ENCODE measurements around the gene NGB.
A peak's percentile ranks its signal among the peaks of the same experiment; 100 is the strongest.
"Not testable (repeated sequence)": the region's sequence is repeated elsewhere in the genome, so short reads cannot be mapped to it uniquely, and the experiment has no call there.

Gene NGB, protein sequence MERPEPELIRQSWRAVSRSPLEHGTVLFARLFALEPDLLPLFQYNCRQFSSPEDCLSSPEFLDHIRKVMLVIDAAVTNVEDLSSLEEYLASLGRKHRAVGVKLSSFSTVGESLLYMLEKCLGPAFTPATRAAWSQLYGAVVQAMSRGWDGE

DNA sequence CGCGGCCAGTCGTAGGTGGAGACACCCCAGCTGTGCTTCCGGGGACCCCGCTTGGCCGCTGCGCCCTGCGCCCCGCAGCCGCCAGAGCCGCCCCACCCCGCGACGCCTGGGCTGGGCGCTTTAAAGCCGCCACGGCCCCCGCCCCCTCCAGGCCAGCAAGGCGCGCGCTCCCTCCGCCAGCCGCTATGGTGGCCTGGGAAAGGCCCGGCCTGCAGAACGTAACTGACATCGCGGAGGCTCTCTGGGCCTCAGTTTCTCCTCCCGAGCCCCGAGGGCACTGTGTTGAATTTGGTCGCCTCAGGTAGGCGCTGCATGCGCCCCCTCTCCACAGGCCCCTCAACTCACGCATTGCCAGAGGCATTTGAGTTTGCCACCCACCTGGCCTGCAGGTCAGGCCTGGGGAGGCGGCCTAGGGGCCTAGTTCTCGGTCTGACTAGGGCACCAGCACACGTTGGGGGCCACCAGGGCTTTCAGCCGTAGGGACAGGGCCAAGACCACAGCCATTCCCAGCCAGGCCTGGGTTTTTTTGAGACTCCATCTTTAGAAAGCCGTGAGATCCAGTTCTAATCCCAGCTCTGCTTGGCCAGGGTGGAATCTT is at the start of gene NGB:
Gene NGB, minus strand, starts transcription at position 94 of the 598 bp plus-strand sequence. CDS start 269 bp downstream, outside the sequence.
- TF ChIP-seq, protein P1, sequence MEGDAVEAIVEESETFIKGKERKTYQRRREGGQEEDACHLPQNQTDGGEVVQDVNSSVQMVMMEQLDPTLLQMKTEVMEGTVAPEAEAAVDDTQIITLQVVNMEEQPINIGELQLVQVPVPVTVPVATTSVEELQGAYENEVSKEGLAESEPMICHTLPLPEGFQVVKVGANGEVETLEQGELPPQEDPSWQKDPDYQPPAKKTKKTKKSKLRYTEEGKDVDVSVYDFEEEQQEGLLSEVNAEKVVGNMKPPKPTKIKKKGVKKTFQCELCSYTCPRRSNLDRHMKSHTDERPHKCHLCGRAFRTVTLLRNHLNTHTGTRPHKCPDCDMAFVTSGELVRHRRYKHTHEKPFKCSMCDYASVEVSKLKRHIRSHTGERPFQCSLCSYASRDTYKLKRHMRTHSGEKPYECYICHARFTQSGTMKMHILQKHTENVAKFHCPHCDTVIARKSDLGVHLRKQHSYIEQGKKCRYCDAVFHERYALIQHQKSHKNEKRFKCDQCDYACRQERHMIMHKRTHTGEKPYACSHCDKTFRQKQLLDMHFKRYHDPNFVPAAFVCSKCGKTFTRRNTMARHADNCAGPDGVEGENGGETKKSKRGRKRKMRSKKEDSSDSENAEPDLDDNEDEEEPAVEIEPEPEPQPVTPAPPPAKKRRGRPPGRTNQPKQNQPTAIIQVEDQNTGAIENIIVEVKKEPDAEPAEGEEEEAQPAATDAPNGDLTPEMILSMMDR (IDR thresholded peaks at IDR 0.05; ENCODE audit: low read length, missing control alignments) = no peak
- DNase-seq (ENCODE audit: low read depth) = no peak
- no peak within 1 kb of the TSS for H3K4me3 ChIP-seq (replicated peaks; ENCODE audit: low read depth, low read length)

DNA sequence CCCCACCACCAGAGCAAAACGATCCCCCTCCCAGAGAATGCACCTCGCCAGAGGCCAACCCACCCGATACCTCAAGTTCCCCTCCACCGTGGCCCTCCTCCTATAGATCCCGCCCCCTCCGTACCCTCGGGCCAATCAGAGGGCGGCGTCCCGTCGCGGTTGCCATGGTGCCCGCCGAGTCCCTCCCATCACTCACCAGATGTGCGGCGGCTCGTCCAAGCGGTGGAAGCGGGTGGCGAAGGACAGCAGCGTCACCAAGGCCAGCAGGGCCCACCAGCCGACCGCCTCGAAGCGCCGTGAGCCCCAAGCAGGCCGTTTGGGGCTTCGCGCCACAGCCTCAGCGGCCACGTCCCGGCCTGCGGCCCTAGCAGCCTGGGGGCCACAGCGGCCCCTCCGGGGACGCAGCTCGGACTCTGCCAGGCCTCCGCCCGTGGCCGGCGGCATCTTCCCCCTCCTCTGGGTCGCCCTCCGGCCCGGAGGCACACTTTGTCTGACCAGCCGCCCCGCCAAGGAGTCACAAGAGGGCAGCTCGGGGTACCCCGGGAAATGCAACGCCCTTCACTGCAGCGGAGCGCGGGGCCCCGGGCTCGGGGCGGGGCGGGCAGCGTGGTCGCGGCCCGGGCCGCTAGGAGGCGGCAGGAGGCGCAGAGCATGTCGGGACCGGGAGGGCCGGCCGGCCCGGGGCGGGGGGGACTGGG is 49.4 kb upstream of the NGB start, which contains the start of gene POMT2:
Gene POMT2, minus strand, starts transcription at position 646 of the 698 bp plus-strand sequence. Its CDS starts 202 bp downstream, at position 444.
- TF ChIP-seq, protein P1 (IDR thresholded peaks at IDR 0.05; ENCODE audit: low read length, missing control alignments) = no peak
- peak; percentile 87 for DNase-seq (ENCODE audit: low read depth)

DNA sequence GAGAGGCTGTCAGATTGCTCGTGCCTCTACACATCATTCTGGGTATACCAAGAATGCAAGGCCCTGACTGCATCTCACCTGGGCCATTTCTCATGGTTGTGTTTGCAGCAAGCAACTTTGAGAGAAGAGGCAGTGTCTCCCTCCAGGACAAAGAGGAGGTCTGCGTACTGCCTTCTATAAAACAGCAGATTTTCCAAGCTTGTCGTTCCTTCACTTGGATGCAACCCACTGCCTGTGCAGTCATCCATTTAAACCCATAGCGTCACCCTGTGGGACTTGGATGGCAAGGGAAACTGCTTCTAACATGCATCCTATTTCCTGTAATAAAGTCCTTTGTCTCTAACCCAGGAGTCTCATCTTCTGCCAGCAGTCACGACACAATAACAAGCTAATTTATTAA is 48.4 kb upstream of the NGB start:
- TF ChIP-seq, protein P1 (IDR thresholded peaks at IDR 0.05; ENCODE audit: low read length, missing control alignments) = no peak
- DNase-seq (ENCODE audit: low read depth) = no peak
- H3K4me3 ChIP-seq (replicated peaks; ENCODE audit: low read depth, low read length) = no peak overlapping the region

More for the DNA sequence above, 49.4 kb upstream of the NGB start, which contains the start of gene POMT2:
- peak within 1 kb of the TSS; percentile 87 for H3K4me3 ChIP-seq (replicated peaks; ENCODE audit: low read depth, low read length)

GRCh38 chr14:77318756-77319155 is 47.8 kb upstream of the NGB start:
- DNase-seq (ENCODE audit: low read depth); H3K4me3 ChIP-seq (replicated peaks; ENCODE audit: low read depth, low read length): not testable (repeated sequence)

DNA sequence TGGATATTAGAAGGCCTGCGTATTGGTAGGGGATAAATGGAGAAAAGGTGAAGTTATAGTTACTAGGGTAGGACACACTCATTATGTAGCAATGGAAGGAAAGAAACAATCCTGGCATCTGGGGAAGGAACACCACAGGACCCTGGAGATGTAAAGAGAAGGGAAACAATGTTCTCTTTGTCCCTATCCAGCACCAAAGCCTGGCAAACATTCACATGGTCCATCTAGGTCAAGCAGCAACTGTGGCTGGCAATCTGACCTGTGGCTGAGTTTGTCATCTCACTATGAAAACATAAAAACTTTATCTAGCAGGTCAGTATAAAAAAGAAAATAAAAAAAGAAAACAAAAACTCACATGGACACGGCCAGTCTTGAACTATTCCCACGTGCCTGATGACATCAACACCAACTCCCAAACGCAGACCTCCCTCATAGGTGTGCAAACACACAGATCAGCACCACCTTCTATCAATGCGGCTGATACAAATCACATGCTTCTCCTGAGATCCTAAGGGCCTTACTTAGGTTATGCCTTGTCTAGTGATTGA is 47.1 kb upstream of the NGB start:
- no peak for DNase-seq (ENCODE audit: low read depth)
- TF ChIP-seq, protein P1 (IDR thresholded peaks at IDR 0.05; ENCODE audit: low read length, missing control alignments) = no peak
- H3K4me3 ChIP-seq (replicated peaks; ENCODE audit: low read depth, low read length) = no peak overlapping the region

GRCh38 chr14:77316872-77317301 is 45.9 kb upstream of the NGB start:
- H3K4me3 ChIP-seq (replicated peaks; ENCODE audit: low read depth, low read length) = no peak overlapping the region
- TF ChIP-seq, protein P1 (IDR thresholded peaks at IDR 0.05; ENCODE audit: low read length, missing control alignments) = no peak
- no peak for DNase-seq (ENCODE audit: low read depth)

- DNase-seq (ENCODE audit: low read depth) = no peak
- H3K4me3 ChIP-seq (replicated peaks; ENCODE audit: low read depth, low read length) = no peak overlapping the region
- TF ChIP-seq, protein P1 (IDR thresholded peaks at IDR 0.05; ENCODE audit: low read length, missing control alignments) = no peak
Measured at GRCh38 chr14:77316195-77316505, 45.1 kb upstream of the NGB start.

Data from fibroblast of pulmonary artery (primary cell).